Measurements from ENCODE around the gene ARHGEF26. TPM values are rescaled to one million over a fixed set of nuclear protein-coding genes. Genes with fewer than 3 reads are reported as not detected.

The ARHGEF26 gene
- total and polyA plus RNA-seq, 2 experiments from 2014 or later = 9.4 to 16.9 TPM

DNA sequence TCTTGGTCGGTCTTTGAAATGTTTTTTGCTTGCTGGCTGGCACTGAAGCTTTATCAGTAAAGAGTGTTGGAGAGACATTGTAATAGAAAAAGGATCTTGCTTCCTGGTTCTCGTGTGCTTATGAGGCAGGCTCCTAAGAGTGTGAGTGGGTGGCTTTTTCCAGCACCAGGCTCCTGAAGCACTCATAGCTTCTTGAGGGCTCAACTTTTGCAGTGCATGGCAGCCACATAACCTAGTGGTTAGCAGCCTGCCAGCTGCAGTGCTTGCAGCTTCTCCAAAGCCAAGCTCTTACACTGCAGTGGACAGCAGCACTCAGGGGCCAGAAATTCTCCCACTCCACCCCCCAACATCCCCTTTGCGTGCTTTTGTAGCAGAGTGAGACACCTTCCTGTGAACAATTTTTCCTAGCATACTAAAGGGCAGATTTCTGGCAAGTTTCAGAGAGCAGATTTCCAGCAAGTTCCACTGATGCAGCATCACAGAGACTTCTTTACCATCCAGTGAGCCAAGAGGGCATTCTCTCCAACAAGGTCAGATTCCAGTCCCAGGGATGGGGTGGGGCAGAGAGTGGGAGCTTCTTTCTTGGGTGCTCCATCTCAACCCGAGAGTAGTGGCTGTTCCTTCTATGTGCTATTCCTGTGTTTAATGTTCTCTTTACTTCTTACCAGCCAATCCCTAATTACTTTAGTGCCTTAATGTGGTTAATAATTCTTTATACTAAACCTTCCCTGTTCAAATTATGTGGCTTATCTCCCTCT lies 15.8 kb upstream of the ARHGEF26 start:
- ATAC-seq (peak; percentile 40; the same call in 2 of the 3 replicates), DNase-seq (ENCODE audit: low spot score) (peak; percentile 8)
- Histone ChIP-seq H3K36me3 (ENCODE audit: insufficient read depth) (no peaks in the 10 kb centered on the region), H2AFZ (peak overlapping the region; percentile 76), H3K27me3 (ENCODE audit: insufficient read depth) (no peaks in the 10 kb centered on the region), H3K4me1 (ENCODE audit: insufficient read depth) (peaks cover 11% of the 10 kb centered on the region; the same call in 1 of the 2 replicates), H3K27ac (ENCODE audit: low read depth) (no peak overlapping the region), H3K4me2 (no peak overlapping the region), H3K9me2 (ENCODE audit: insufficient read depth) (no peaks in the 10 kb centered on the region), H3K79me2 (replicated peaks; ENCODE audit: insufficient read depth) (no peaks in the 10 kb centered on the region), H4K20me1 (replicated peaks; ENCODE audit: insufficient read depth) (no peaks in the 10 kb centered on the region), H3F3A (replicated peaks; ENCODE audit: low read depth) (no peaks in the 10 kb centered on the region), H3K4me3 (no peak overlapping the region)
- Mint-ChIP-seq H3K4me3 (no peak overlapping the region), H3K9me3 (no peaks in the 10 kb centered on the region), H3K4me1 (peaks cover 9% of the 10 kb centered on the region; the same call in 2 of the 3 replicates), H3K27me3 (ENCODE audit: insufficient read depth, low read depth, poor library complexity) (no peaks in the 10 kb centered on the region), H3K36me3 (ENCODE audit: low read depth) (no peaks in the 10 kb centered on the region), H3K27ac (no peak overlapping the region)
- TF ChIP-seq CREB1 (CRISPR knock-in tag; IDR thresholded peaks at IDR 0.05; ENCODE audit: low read depth) (no peak), ZNF114 (CRISPR knock-in tag; IDR thresholded peaks at IDR 0.05) (no peak), NANOG (IDR thresholded peaks at IDR 0.05; ENCODE audit: borderline replicate concordance) (no peak), JUNB (IDR thresholded peaks at IDR 0.05; ENCODE audit: unreplicated experiment) (no peak), EZH2phosphoT487 (IDR thresholded peaks at IDR 0.05; ENCODE audit: unreplicated experiment) (no peak), POLR2AphosphoS5 (IDR thresholded peaks at IDR 0.05; ENCODE audit: low read depth) (no peak), STAT1 (IDR thresholded peaks at IDR 0.05; ENCODE audit: unreplicated experiment) (no peak), ZNF331 (CRISPR knock-in tag; IDR thresholded peaks at IDR 0.05; ENCODE audit: low read depth) (no peak), EZH2 (IDR thresholded peaks at IDR 0.05; ENCODE audit: low read depth, unreplicated experiment) (no peak)
- TF ChIP-seq, protein P1, sequence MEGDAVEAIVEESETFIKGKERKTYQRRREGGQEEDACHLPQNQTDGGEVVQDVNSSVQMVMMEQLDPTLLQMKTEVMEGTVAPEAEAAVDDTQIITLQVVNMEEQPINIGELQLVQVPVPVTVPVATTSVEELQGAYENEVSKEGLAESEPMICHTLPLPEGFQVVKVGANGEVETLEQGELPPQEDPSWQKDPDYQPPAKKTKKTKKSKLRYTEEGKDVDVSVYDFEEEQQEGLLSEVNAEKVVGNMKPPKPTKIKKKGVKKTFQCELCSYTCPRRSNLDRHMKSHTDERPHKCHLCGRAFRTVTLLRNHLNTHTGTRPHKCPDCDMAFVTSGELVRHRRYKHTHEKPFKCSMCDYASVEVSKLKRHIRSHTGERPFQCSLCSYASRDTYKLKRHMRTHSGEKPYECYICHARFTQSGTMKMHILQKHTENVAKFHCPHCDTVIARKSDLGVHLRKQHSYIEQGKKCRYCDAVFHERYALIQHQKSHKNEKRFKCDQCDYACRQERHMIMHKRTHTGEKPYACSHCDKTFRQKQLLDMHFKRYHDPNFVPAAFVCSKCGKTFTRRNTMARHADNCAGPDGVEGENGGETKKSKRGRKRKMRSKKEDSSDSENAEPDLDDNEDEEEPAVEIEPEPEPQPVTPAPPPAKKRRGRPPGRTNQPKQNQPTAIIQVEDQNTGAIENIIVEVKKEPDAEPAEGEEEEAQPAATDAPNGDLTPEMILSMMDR (conservative IDR thresholded peaks at IDR 0.05; ENCODE audit: low read depth in 2 of 2) = no peak
- TF ChIP-seq, protein P2, sequence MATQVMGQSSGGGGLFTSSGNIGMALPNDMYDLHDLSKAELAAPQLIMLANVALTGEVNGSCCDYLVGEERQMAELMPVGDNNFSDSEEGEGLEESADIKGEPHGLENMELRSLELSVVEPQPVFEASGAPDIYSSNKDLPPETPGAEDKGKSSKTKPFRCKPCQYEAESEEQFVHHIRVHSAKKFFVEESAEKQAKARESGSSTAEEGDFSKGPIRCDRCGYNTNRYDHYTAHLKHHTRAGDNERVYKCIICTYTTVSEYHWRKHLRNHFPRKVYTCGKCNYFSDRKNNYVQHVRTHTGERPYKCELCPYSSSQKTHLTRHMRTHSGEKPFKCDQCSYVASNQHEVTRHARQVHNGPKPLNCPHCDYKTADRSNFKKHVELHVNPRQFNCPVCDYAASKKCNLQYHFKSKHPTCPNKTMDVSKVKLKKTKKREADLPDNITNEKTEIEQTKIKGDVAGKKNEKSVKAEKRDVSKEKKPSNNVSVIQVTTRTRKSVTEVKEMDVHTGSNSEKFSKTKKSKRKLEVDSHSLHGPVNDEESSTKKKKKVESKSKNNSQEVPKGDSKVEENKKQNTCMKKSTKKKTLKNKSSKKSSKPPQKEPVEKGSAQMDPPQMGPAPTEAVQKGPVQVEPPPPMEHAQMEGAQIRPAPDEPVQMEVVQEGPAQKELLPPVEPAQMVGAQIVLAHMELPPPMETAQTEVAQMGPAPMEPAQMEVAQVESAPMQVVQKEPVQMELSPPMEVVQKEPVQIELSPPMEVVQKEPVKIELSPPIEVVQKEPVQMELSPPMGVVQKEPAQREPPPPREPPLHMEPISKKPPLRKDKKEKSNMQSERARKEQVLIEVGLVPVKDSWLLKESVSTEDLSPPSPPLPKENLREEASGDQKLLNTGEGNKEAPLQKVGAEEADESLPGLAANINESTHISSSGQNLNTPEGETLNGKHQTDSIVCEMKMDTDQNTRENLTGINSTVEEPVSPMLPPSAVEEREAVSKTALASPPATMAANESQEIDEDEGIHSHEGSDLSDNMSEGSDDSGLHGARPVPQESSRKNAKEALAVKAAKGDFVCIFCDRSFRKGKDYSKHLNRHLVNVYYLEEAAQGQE (IDR thresholded peaks at IDR 0.05; ENCODE audit: unreplicated experiment) = no peak
- TF ChIP-seq, protein P3, sequence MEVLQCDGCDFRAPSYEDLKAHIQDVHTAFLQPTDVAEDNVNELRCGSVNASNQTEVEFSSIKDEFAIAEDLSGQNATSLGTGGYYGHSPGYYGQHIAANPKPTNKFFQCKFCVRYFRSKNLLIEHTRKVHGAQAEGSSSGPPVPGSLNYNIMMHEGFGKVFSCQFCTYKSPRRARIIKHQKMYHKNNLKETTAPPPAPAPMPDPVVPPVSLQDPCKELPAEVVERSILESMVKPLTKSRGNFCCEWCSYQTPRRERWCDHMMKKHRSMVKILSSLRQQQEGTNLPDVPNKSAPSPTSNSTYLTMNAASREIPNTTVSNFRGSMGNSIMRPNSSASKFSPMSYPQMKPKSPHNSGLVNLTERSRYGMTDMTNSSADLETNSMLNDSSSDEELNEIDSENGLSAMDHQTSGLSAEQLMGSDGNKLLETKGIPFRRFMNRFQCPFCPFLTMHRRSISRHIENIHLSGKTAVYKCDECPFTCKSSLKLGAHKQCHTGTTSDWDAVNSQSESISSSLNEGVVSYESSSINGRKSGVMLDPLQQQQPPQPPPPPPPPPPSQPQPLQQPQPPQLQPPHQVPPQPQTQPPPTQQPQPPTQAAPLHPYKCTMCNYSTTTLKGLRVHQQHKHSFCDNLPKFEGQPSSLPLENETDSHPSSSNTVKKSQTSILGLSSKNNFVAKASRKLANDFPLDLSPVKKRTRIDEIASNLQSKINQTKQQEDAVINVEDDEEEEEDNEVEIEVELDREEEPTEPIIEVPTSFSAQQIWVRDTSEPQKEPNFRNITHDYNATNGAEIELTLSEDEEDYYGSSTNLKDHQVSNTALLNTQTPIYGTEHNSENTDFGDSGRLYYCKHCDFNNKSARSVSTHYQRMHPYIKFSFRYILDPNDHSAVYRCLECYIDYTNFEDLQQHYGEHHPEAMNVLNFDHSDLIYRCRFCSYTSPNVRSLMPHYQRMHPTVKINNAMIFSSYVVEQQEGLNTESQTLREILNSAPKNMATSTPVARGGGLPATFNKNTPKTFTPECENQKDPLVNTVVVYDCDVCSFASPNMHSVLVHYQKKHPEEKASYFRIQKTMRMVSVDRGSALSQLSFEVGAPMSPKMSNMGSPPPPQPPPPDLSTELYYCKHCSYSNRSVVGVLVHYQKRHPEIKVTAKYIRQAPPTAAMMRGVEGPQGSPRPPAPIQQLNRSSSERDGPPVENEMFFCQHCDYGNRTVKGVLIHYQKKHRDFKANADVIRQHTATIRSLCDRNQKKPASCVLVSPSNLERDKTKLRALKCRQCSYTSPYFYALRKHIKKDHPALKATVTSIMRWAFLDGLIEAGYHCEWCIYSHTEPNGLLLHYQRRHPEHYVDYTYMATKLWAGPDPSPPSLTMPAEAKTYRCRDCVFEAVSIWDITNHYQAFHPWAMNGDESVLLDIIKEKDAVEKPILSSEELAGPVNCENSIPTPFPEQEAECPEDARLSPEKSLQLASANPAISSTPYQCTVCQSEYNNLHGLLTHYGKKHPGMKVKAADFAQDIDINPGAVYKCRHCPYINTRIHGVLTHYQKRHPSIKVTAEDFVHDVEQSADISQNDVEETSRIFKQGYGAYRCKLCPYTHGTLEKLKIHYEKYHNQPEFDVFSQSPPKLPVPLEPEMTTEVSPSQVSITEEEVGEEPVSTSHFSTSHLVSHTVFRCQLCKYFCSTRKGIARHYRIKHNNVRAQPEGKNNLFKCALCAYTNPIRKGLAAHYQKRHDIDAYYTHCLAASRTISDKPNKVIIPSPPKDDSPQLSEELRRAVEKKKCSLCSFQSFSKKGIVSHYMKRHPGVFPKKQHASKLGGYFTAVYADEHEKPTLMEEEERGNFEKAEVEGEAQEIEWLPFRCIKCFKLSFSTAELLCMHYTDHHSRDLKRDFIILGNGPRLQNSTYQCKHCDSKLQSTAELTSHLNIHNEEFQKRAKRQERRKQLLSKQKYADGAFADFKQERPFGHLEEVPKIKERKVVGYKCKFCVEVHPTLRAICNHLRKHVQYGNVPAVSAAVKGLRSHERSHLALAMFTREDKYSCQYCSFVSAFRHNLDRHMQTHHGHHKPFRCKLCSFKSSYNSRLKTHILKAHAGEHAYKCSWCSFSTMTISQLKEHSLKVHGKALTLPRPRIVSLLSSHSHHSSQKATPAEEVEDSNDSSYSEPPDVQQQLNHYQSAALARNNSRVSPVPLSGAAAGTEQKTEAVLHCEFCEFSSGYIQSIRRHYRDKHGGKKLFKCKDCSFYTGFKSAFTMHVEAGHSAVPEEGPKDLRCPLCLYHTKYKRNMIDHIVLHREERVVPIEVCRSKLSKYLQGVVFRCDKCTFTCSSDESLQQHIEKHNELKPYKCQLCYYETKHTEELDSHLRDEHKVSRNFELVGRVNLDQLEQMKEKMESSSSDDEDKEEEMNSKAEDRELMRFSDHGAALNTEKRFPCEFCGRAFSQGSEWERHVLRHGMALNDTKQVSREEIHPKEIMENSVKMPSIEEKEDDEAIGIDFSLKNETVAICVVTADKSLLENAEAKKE (CRISPR knock-in tag; IDR thresholded peaks at IDR 0.05) = no peak
- TF ChIP-seq, protein P4, sequence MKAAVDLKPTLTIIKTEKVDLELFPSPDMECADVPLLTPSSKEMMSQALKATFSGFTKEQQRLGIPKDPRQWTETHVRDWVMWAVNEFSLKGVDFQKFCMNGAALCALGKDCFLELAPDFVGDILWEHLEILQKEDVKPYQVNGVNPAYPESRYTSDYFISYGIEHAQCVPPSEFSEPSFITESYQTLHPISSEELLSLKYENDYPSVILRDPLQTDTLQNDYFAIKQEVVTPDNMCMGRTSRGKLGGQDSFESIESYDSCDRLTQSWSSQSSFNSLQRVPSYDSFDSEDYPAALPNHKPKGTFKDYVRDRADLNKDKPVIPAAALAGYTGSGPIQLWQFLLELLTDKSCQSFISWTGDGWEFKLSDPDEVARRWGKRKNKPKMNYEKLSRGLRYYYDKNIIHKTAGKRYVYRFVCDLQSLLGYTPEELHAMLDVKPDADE (IDR thresholded peaks at IDR 0.05) = no peak

Measured in GM23338 (cell line).